H9 (cell line): ENCODE data around the gene ARF1. TPM values are rescaled to one million over a fixed set of nuclear protein-coding genes. Genes with fewer than 3 reads are reported as not detected.

Source experiments
- DNase-seq: peaks from one replicate; pipeline ENCODE4 v3.0.0-alpha.2; 2017
- H2AFZ ChIP-seq: one replicate; pipeline ENCODE4 v1.6.1; 2013; ENCODE audit warnings: mild to moderate bottlenecking, low read length, control low read depth, moderate library complexity
- H2AK5ac ChIP-seq: 2 replicates; pipeline ENCODE4 v1.6.1; 2013; ENCODE audit warnings: low read length, control low read depth, mixed read lengths; ENCODE audit not compliant: insufficient read length
- H2BK120ac ChIP-seq: one replicate; pipeline ENCODE4 v1.6.1; 2013; ENCODE audit warnings: low read depth, mild to moderate bottlenecking, low read length, control low read depth, inconsistent platforms; ENCODE audit not compliant: poor library complexity, severe bottlenecking
- H2BK12ac ChIP-seq: 2 replicates; pipeline ENCODE4 v1.6.1; 2013; ENCODE audit warnings: low read length, control low read depth, mixed read lengths, low read depth; ENCODE audit not compliant: insufficient read length
- H2BK15ac ChIP-seq: 2 replicates; pipeline ENCODE4 v1.6.1; 2013; ENCODE audit warnings: low read depth, low read length, control low read depth
- H2BK20ac ChIP-seq: one replicate; pipeline ENCODE4 v1.6.1; 2013; ENCODE audit warnings: low read depth, mild to moderate bottlenecking, low read length, control low read depth, inconsistent platforms; ENCODE audit not compliant: poor library complexity, severe bottlenecking
- H2BK5ac ChIP-seq: 2 replicates; pipeline ENCODE4 v1.6.1; 2013; ENCODE audit warnings: low read length, control low read depth, mixed read lengths; ENCODE audit not compliant: insufficient read length
- H3K14ac ChIP-seq: 2 replicates; pipeline ENCODE4 v1.6.1; 2013; ENCODE audit warnings: low read length, control low read depth; ENCODE audit not compliant: insufficient read depth
- H3K18ac ChIP-seq: 2 replicates; pipeline ENCODE4 v1.6.1; 2013; ENCODE audit warnings: low read depth, mild to moderate bottlenecking, mixed read lengths, low read length, control low read depth; ENCODE audit not compliant: insufficient read length
- H3K23ac ChIP-seq: 2 replicates; pipeline ENCODE4 v1.6.1; 2013; ENCODE audit warnings: low read length, control low read depth, mixed read lengths, low read depth; ENCODE audit not compliant: insufficient read length
- H3K23me2 ChIP-seq: 2 replicates; pipeline ENCODE4 v1.6.1; 2013; ENCODE audit warnings: low read depth, mild to moderate bottlenecking, mixed read lengths, low read length, control low read depth; ENCODE audit not compliant: insufficient read length, poor library complexity, severe bottlenecking
- H3K27ac ChIP-seq: 2 replicates; pipeline ENCODE4 v1.5.1; 2013; ENCODE audit warnings: low read length, control low read depth, mixed read lengths, low read depth; ENCODE audit not compliant: insufficient read length
- H3K27me3 ChIP-seq: 2 replicates; pipeline ENCODE4 v1.6.1; 2013; ENCODE audit warnings: low read length, control low read depth, inconsistent platforms; ENCODE audit not compliant: insufficient read depth
- H3K4ac ChIP-seq: 2 replicates; pipeline ENCODE4 v1.6.1; 2013; ENCODE audit warnings: low read depth, mild to moderate bottlenecking, control low read depth, inconsistent platforms, low read length, moderate library complexity
- H3K4me1 ChIP-seq: 2 replicates; pipeline ENCODE4 v1.6.1; 2013; ENCODE audit warnings: low read length, control low read depth, inconsistent platforms; ENCODE audit not compliant: insufficient read depth
- H3K4me2 ChIP-seq: 2 replicates; pipeline ENCODE4 v1.6.1; 2013; ENCODE audit warnings: low read length, control low read depth, mixed read lengths; ENCODE audit not compliant: insufficient read length, insufficient read depth
- H3K56ac ChIP-seq: 2 replicates; pipeline ENCODE4 v1.6.1; 2013; ENCODE audit warnings: low read depth, mild to moderate bottlenecking, mixed read lengths, low read length, control low read depth; ENCODE audit not compliant: insufficient read length
- H3K79me1 ChIP-seq: 2 replicates; pipeline ENCODE4 v1.6.1; 2013; ENCODE audit warnings: low read depth, mild to moderate bottlenecking, moderate library complexity, low read length, control low read depth, inconsistent platforms; ENCODE audit not compliant: insufficient read depth, poor library complexity, severe bottlenecking
- H3K79me2 ChIP-seq: 2 replicates; pipeline ENCODE4 v1.6.1; 2013; ENCODE audit warnings: low read length, control low read depth, inconsistent platforms; ENCODE audit not compliant: insufficient read depth
- H3K9ac ChIP-seq: 2 replicates; pipeline ENCODE4 v1.6.1; 2013; ENCODE audit warnings: low read length, control low read depth, mixed read lengths; ENCODE audit not compliant: insufficient read length; ENCODE audit errors: extremely low read depth
- H3K9me3 ChIP-seq: one replicate; pipeline ENCODE4 v1.6.1; 2013; ENCODE audit warnings: low read depth, low read length, inconsistent platforms; ENCODE audit not compliant: control insufficient read depth
- H3T11ph ChIP-seq: one replicate; pipeline ENCODE4 v1.6.1; 2013; ENCODE audit warnings: mild to moderate bottlenecking, low read length, control low read depth, inconsistent platforms
- H4K20me1 ChIP-seq: one replicate; pipeline ENCODE4 v1.6.1; 2013; ENCODE audit not compliant: control insufficient read depth, insufficient read length, insufficient read depth
- H4K5ac ChIP-seq: 2 replicates; pipeline ENCODE4 v1.6.1; 2013; ENCODE audit warnings: low read depth, mild to moderate bottlenecking, mixed read lengths, low read length, control low read depth; ENCODE audit not compliant: insufficient read length
- H4K8ac ChIP-seq: replicated peaks from 2 replicates; pipeline ENCODE4 v1.6.1; 2013; ENCODE audit warnings: low read length, control low read depth, mixed read lengths, low read depth; ENCODE audit not compliant: insufficient read length
- H4K91ac ChIP-seq: 2 replicates; pipeline ENCODE4 v1.6.1; 2013; ENCODE audit warnings: low read depth, mild to moderate bottlenecking, moderate library complexity, mixed read lengths, low read length, control low read depth; ENCODE audit not compliant: insufficient read length
- H3K27ac Mint-ChIP-seq, 3 experiments: 2 replicates in 2 of 3; 3 replicates in 1 of 3; pipeline ENCODE4 v1.8.0; 2020 to 2021; ENCODE audit warnings: mixed read lengths in 3 of 3, mild to moderate bottlenecking in 1 of 3, moderate library complexity in 1 of 3
- H3K27me3 Mint-ChIP-seq: 2 replicates; pipeline ENCODE4 v1.8.0; 2021; ENCODE audit warnings: low read depth, mild to moderate bottlenecking, moderate library complexity, mixed read lengths
- H3K36me3 Mint-ChIP-seq, 3 experiments: 2 replicates in 2 of 3; 3 replicates in 1 of 3; pipeline ENCODE4 v1.8.0; 2020 to 2021; ENCODE audit warnings: low read depth in 3 of 3, mixed read lengths in 3 of 3; ENCODE audit not compliant: insufficient read depth in 1 of 3
- H3K4me1 Mint-ChIP-seq, 2 experiments: 2 replicates each; pipeline ENCODE4 v1.8.0; 2020; ENCODE audit warnings: mixed read lengths in 2 of 2
- H3K4me3 Mint-ChIP-seq, 2 experiments: 2 replicates in 1 of 2; 3 replicates in 1 of 2; pipeline ENCODE4 v1.8.0; 2020 to 2021; ENCODE audit warnings: mild to moderate bottlenecking in 2 of 2, mixed read lengths in 2 of 2, moderate library complexity in 1 of 2
- H3K9me3 Mint-ChIP-seq, 2 experiments: 2 replicates in 1 of 2; 3 replicates in 1 of 2; pipeline ENCODE4 v1.8.0; 2020; ENCODE audit warnings: mild to moderate bottlenecking in 2 of 2, mixed read lengths in 2 of 2, moderate library complexity in 1 of 2
- WGBS: extraction: QIAGEN DNeasy Blood & Tissue Kit; methylation state at CpG from one replicate; pipeline ENCODE4 v1.1.7; 2013; ENCODE audit warnings: missing lambda C conversion rate, low lambda C conversion rate, mixed read lengths; ENCODE audit not compliant: insufficient read length; ENCODE audit errors: extremely low coverage; 5-methylcytosine and 5-hydroxymethylcytosine counted together
- total RNA-seq: library from RNA; stranded (reverse); gene quantifications from 2 replicates; pipeline ENCODE4 v1.2.1, GENCODE V29; 2021
- TF ChIP-seq, protein P1 (sequence below): fragments of 200-600 bp; sonication (generic); conservative IDR thresholded peaks from 3 replicates; pipeline ENCODE4 v1.8.0; 2021; ENCODE audit warnings: antibody characterized with exemption, mild to moderate bottlenecking

The ARF1 gene
- total RNA-seq, 1 experiment from 2014 or later = 258 TPM

DNA sequence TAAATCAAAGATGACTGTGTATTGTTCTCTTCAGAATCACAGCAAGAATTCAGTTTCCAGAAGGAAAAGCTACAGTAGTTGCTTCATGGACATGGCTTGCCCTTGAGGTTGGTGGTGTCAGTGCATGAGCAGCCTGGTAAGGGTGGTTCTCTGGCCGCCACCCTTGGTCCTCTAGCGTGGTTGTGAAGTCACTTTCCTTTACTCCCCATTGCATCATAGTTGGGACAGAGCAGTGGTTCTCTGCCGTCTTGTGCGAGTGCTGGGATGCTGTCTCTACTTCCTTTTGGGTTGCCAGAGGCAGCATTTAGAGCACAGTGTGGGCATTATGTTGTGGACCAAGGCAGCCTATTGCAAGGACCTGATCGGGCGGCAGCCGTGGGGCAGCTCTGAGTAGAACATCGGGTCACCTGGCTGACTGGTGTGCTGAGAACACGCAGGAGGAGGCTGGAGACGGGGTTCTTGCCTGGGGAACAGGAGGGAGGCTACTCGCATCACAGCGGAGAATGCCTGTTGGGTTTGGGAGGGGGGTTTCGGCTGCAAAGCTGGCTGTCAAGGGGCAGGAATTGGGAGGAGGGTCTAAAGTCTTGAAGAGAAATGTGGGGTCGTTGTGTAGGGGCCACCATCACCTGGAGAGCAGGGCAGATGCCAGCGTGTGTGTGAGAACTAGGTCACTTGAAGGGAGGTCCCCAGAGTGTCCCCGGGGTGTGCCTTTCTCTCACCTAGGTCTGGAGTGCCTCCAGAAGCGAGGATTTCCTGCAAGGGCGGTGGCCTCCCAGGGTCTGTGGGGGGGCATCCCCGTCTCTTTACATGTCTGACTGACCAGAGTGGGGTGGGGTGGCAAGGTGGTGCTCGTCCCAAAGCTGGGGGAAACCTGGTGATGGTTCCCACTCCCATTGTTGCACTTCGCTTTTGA is 6.3 kb downstream of the ARF1 start:
- H3K79me2 ChIP-seq = peaks cover 95% of the 10 kb centered on the region
- Mint-ChIP-seq H3K9me3 (no peaks in the 10 kb centered on the region; a peak in 1 of 5 replicates), H3K36me3 (peaks cover 22 to 26% (median 23%) of the 10 kb centered on the region in 3 experiments), H3K27ac (peak overlapping the region in 2 of 3 experiments; percentile 62 to 65; a peak in 3 of 7 replicates), H3K27me3 (no peaks in the 10 kb centered on the region), H3K4me1 (peaks cover 36 to 41% of the 10 kb centered on the region in 2 experiments), H3K4me3 (no peak overlapping the region; a peak in 1 of 5 replicates)
- H2AK5ac ChIP-seq = no peak overlapping the region
- H4K5ac ChIP-seq = no peak overlapping the region
- WGBS = no CpG with 5 or more reads among the region's 21 CpGs
- no peak overlapping the region for H3K18ac ChIP-seq
- no peak overlapping the region for H2BK15ac ChIP-seq
- no peaks in the 10 kb centered on the region for H3K27me3 ChIP-seq
- DNase-seq = no peak
- peaks cover 6% of the 10 kb centered on the region for H3K4me1 ChIP-seq
- no peak overlapping the region for H3K4me2 ChIP-seq
- H3K56ac ChIP-seq = no peak overlapping the region
- H3K9me3 ChIP-seq = no peaks in the 10 kb centered on the region
- peaks cover 2% of the 10 kb centered on the region for H3K23me2 ChIP-seq
- H3T11ph ChIP-seq = no peak overlapping the region
- no peak overlapping the region for H3K27ac ChIP-seq
- TF ChIP-seq, protein P1, sequence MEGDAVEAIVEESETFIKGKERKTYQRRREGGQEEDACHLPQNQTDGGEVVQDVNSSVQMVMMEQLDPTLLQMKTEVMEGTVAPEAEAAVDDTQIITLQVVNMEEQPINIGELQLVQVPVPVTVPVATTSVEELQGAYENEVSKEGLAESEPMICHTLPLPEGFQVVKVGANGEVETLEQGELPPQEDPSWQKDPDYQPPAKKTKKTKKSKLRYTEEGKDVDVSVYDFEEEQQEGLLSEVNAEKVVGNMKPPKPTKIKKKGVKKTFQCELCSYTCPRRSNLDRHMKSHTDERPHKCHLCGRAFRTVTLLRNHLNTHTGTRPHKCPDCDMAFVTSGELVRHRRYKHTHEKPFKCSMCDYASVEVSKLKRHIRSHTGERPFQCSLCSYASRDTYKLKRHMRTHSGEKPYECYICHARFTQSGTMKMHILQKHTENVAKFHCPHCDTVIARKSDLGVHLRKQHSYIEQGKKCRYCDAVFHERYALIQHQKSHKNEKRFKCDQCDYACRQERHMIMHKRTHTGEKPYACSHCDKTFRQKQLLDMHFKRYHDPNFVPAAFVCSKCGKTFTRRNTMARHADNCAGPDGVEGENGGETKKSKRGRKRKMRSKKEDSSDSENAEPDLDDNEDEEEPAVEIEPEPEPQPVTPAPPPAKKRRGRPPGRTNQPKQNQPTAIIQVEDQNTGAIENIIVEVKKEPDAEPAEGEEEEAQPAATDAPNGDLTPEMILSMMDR = no peak
- H3K14ac ChIP-seq = no peak overlapping the region
- H2BK120ac ChIP-seq = no peak overlapping the region
- no peak overlapping the region for H4K91ac ChIP-seq
- H2BK12ac ChIP-seq = no peak overlapping the region
- H3K9ac ChIP-seq = peak overlapping the region; percentile 20
- H2BK20ac ChIP-seq = no peak overlapping the region
- H2AFZ ChIP-seq = no peak overlapping the region
- no peak overlapping the region for H4K8ac ChIP-seq
- H3K23ac ChIP-seq = no peak overlapping the region
- H4K20me1 ChIP-seq = peaks cover 5% of the 10 kb centered on the region
- H3K4ac ChIP-seq = no peak overlapping the region
- no peak overlapping the region for H2BK5ac ChIP-seq
- peaks cover 23% of the 10 kb centered on the region for H3K79me1 ChIP-seq
